ENCODE measurements around the gene CLK2.
"Not testable (repeated sequence)": the region's sequence is repeated elsewhere in the genome, so short reads cannot be mapped to it uniquely, and the experiment has no call there.

Gene CLK2

DNA sequence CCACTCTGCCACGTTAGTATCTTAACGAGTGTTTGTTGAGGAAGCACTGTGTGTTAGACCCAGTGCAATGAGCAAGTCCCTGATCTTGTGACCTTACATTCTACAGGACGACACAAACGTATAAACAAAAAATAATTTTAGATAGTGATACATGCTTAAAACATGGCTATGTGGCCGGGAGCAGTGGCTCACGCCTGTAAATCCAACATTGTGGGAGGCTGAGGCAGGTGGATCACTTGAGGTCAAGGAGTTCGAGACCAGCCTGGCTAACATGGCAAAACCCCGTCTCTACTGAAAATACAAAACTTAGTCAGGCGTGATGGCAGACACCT lies 45.2 kb downstream of the CLK2 start:
- H3K27me3 ChIP-seq (ENCODE audit: insufficient read depth, poor library complexity, severe bottlenecking) = no peaks in the 10 kb centered on the region
- DNase-seq (ENCODE audit: low read depth in 1 of 2, low spot score in 1 of 2) = no peak
- peak overlapping the region; percentile 93 for H3K27ac ChIP-seq (replicated peaks)
- H3K4me3 ChIP-seq (replicated peaks; ENCODE audit: insufficient read depth, low read length) = no peak overlapping the region; the same call in 1 of the 2 replicates
- no peak for TF ChIP-seq POLR2AphosphoS5 (IDR thresholded peaks at IDR 0.05; ENCODE audit: low read depth)
- no peak for TF ChIP-seq GABPA (IDR thresholded peaks at IDR 0.05; ENCODE audit: low read depth)
- no peak for TF ChIP-seq REST (IDR thresholded peaks at IDR 0.05; ENCODE audit: insufficient replicate concordance, low read depth)
- TF ChIP-seq, protein P1, sequence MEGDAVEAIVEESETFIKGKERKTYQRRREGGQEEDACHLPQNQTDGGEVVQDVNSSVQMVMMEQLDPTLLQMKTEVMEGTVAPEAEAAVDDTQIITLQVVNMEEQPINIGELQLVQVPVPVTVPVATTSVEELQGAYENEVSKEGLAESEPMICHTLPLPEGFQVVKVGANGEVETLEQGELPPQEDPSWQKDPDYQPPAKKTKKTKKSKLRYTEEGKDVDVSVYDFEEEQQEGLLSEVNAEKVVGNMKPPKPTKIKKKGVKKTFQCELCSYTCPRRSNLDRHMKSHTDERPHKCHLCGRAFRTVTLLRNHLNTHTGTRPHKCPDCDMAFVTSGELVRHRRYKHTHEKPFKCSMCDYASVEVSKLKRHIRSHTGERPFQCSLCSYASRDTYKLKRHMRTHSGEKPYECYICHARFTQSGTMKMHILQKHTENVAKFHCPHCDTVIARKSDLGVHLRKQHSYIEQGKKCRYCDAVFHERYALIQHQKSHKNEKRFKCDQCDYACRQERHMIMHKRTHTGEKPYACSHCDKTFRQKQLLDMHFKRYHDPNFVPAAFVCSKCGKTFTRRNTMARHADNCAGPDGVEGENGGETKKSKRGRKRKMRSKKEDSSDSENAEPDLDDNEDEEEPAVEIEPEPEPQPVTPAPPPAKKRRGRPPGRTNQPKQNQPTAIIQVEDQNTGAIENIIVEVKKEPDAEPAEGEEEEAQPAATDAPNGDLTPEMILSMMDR (IDR thresholded peaks at IDR 0.05; ENCODE audit: insufficient read depth, low read length) = no peak
- no peak for TF ChIP-seq SPI1 (IDR thresholded peaks at IDR 0.05; ENCODE audit: borderline replicate concordance, low read depth)

DNA sequence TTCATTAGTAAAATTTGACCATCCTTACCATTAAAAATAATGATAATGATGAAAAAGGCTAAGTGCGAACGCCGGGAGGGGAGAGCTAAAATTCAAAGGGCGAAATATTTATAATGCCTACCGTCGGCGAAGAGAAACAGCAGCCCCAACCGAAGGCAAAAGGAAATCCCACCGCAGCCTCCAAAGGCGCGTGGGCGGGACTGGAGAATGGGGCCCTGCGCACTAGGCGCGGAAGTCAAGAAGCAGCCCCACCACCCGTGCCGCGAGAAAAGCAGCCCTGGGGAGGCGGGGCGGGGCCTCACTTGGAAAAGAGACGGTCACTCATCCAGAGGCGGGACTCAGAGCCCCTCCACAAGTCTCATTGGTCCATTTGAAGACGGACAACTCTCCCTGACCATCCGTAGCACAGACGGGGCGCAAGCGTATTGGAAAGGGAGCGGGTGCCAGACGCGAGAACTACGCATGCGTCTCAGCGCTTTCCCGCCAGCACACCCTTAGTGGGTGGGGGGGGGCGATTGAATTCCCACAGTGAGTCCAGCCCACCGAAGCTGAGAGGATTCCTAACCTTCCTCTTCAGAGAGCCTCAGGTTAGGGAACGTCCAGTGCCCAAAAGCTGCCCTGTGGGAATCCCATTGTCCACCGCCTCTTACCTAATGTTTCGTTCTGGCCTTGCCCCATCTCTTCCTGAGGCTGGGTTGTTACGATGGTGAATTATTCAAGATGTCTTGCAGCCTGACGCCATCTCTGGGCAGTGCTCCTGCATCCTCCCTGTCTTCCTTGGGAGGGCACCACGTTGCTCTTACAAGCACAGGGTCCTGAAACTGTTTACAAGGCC lies 45.8 kb downstream of the CLK2 start:
- peak overlapping the region; percentile 93 for H3K27ac ChIP-seq (replicated peaks)
- TF ChIP-seq, protein P1 (IDR thresholded peaks at IDR 0.05; ENCODE audit: insufficient read depth, low read length) = no peak
- peak; percentile 93 for TF ChIP-seq POLR2AphosphoS5 (IDR thresholded peaks at IDR 0.05; ENCODE audit: low read depth)
- peak; percentile 48; the same call in 1 of the 2 replicates for TF ChIP-seq SPI1 (IDR thresholded peaks at IDR 0.05; ENCODE audit: borderline replicate concordance, low read depth)
- TF ChIP-seq REST (IDR thresholded peaks at IDR 0.05; ENCODE audit: insufficient replicate concordance, low read depth) = peak; percentile 66
- no peaks in the 10 kb centered on the region for H3K27me3 ChIP-seq (ENCODE audit: insufficient read depth, poor library complexity, severe bottlenecking)
- peak; percentile 99 for DNase-seq (ENCODE audit: low read depth in 1 of 2, low spot score in 1 of 2)
- H3K4me3 ChIP-seq (replicated peaks; ENCODE audit: insufficient read depth, low read length) = peak overlapping the region; percentile 58

- no peaks in the 10 kb centered on the region for H3K27me3 ChIP-seq (ENCODE audit: insufficient read depth, poor library complexity, severe bottlenecking)
- peak overlapping the region; percentile 58 for H3K4me3 ChIP-seq (replicated peaks; ENCODE audit: insufficient read depth, low read length)
- H3K27ac ChIP-seq (replicated peaks) = peak overlapping the region; percentile 93
- peak in 1 of 2 experiments; percentile 58 for DNase-seq (ENCODE audit: low read depth in 1 of 2, low spot score in 1 of 2)
- no peak for TF ChIP-seq GABPA (IDR thresholded peaks at IDR 0.05; ENCODE audit: low read depth)
- TF ChIP-seq POLR2AphosphoS5 (IDR thresholded peaks at IDR 0.05; ENCODE audit: low read depth) = peak; percentile 59; the same call in 1 of the 2 replicates
Observed at GRCh38 chr1:155226910-155227260, 46.4 kb downstream of the CLK2 start.

DNA sequence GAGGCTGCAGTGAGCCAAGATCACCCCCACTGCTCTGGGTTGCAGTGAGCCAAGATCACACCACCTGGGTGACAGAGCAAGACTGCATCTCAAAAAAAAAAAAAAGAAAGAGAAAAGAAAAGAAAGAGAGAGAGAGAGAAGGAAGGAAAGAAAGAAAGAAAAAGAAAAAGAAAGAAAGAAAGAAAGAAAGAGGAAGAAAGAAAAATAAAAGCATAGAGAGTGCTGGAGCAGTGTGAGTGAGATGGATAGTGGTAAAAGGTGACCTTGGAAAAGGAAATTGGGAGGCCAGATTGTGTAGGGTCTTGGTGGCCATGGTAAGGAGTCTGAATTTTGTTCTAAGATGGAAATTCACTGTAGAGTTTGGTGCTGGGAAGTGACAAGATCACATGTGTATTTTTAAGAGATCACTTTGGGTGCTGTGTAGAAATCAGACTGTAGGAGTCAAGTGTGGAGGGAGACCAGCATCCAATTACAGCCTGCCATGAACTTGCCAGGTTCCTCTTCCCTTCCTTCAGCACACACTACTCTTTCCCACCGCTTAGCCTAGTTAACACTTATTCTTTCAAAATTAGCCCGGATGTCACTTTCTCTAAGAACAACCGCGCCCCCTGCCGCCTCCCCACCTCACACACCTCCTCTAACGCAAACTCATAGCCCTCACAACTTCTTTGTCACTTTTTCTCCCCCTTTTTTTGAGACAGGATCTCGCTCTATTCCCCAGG lies 47.0 kb downstream of the CLK2 start:
- peak overlapping the region; percentile 58 for H3K4me3 ChIP-seq (replicated peaks; ENCODE audit: insufficient read depth, low read length)
- peak overlapping the region; percentile 93 for H3K27ac ChIP-seq (replicated peaks)
- H3K27me3 ChIP-seq (ENCODE audit: insufficient read depth, poor library complexity, severe bottlenecking) = no peaks in the 10 kb centered on the region
- no peak for TF ChIP-seq REST (IDR thresholded peaks at IDR 0.05; ENCODE audit: insufficient replicate concordance, low read depth)
- TF ChIP-seq SPI1 (IDR thresholded peaks at IDR 0.05; ENCODE audit: borderline replicate concordance, low read depth) = peak; percentile 34; the same call in 1 of the 2 replicates
- TF ChIP-seq POLR2AphosphoS5 (IDR thresholded peaks at IDR 0.05; ENCODE audit: low read depth) = no peak
- TF ChIP-seq, protein P1 (IDR thresholded peaks at IDR 0.05; ENCODE audit: insufficient read depth, low read length) = peak; percentile 32
- no peak for TF ChIP-seq GABPA (IDR thresholded peaks at IDR 0.05; ENCODE audit: low read depth)
- DNase-seq (ENCODE audit: low read depth in 1 of 2, low spot score in 1 of 2) = peak; percentile 77 to 90

DNA sequence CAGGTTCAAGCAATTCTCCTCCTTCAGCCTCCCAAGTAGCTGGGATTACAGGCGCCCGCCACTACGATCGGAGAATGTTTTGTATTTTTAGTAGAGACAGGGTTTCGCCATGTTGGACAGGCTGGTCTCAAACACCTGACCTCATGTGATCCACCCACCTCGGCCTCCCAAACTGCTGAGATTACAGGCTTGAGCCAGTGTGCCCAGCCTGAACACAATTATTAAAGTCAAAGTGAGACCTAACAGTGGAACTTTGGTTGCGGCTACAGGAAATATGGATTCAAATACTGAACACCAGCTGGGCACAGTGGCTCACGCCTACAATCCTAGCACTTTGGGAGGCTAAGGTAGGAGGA lies 47.9 kb downstream of the CLK2 start:
- H3K27ac ChIP-seq (replicated peaks); DNase-seq (ENCODE audit: low read depth in 1 of 2, low spot score in 1 of 2); H3K27me3 ChIP-seq (ENCODE audit: insufficient read depth, poor library complexity, severe bottlenecking); H3K4me3 ChIP-seq (replicated peaks; ENCODE audit: insufficient read depth, low read length): not testable (repeated sequence)

All from HL-60 (cell line).